ENCODE results near the gene UBR4.

DNA sequence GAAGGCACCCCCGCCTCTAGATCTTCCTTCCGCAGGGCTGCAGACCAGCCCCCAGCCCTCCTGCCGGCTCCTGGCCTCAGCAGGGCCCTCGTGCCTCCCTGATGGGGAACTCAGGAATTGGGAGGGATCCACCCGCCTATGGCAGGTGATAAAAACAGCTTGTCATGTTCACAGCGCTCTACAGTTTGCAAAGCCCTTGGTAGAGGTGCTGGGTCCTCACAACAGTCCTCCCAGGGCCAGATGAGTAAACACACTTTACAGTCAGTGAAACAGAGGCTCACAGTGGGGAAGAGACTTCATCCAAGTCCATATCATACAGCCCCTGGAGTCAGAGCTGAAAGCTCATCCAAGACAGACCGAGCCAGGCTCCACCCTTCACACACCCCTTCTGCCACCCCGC lies 156.6 kb downstream of the UBR4 start:
- TF ChIP-seq, protein P1, sequence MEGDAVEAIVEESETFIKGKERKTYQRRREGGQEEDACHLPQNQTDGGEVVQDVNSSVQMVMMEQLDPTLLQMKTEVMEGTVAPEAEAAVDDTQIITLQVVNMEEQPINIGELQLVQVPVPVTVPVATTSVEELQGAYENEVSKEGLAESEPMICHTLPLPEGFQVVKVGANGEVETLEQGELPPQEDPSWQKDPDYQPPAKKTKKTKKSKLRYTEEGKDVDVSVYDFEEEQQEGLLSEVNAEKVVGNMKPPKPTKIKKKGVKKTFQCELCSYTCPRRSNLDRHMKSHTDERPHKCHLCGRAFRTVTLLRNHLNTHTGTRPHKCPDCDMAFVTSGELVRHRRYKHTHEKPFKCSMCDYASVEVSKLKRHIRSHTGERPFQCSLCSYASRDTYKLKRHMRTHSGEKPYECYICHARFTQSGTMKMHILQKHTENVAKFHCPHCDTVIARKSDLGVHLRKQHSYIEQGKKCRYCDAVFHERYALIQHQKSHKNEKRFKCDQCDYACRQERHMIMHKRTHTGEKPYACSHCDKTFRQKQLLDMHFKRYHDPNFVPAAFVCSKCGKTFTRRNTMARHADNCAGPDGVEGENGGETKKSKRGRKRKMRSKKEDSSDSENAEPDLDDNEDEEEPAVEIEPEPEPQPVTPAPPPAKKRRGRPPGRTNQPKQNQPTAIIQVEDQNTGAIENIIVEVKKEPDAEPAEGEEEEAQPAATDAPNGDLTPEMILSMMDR (IDR thresholded peaks at IDR 0.05) = no peak
- no peak for TF ChIP-seq POLR2AphosphoS5 (IDR thresholded peaks at IDR 0.05)
- TF ChIP-seq POLR2A (IDR thresholded peaks at IDR 0.05) = no peak

Measured in sigmoid colon (tissue), 4 donors.